GM18909 (cell line): Measurements from ENCODE around the gene UHRF2.
A peak's percentile ranks its signal among the peaks of the same experiment; 100 is the strongest.
"Not testable (repeated sequence)": the region's sequence is repeated elsewhere in the genome, so short reads cannot be mapped to it uniquely, and the experiment has no call there.

Experiments
- ATAC-seq: cut with Tn5 transposase; IDR thresholded peaks from one replicate; pipeline ENCODE4 v1.9.1; 2021; ENCODE audit warnings: mild to moderate bottlenecking; ENCODE audit not compliant: unreplicated experiment, poor library complexity

UHRF2 gene

GRCh38 chr9:6412487-6413364, at the start of gene UHRF2:
UHRF2 (plus strand) TSS chr9:6413199; CDS start chr9:6413491, 292 bp downstream.
- ATAC-seq = peak; percentile 88

- no peak for ATAC-seq
Measured at GRCh38 chr9:6367128-6367890, 45.7 kb upstream of the UHRF2 start.

- no peak for ATAC-seq
Measured at GRCh38 chr9:6368831-6369230, 44.2 kb upstream of the UHRF2 start.

- ATAC-seq = not testable (repeated sequence)
Measured at GRCh38 chr9:6381477-6382012, 31.5 kb upstream of the UHRF2 start.

GRCh38 chr9:6382681-6383080, 30.3 kb upstream of the UHRF2 start:
- ATAC-seq = no peak

GRCh38 chr9:6383551-6384225, 29.3 kb upstream of the UHRF2 start:
- no peak for ATAC-seq

- ATAC-seq = no peak
Measured at GRCh38 chr9:6384732-6385131, 28.3 kb upstream of the UHRF2 start.

- ATAC-seq = no peak
Measured at GRCh38 chr9:6399071-6399470, 13.9 kb upstream of the UHRF2 start.

GRCh38 chr9:6405371-6405770, 7.6 kb upstream of the UHRF2 start:
- ATAC-seq = no peak

GRCh38 chr9:6407778-6408177, 5.2 kb upstream of the UHRF2 start:
- no peak for ATAC-seq

GRCh38 chr9:6408320-6408719, 4.7 kb upstream of the UHRF2 start:
- no peak for ATAC-seq

- no peak for ATAC-seq
Measured at GRCh38 chr9:6409811-6410210, 3.2 kb upstream of the UHRF2 start.

GRCh38 chr9:6410633-6411032, 2.4 kb upstream of the UHRF2 start:
- no peak for ATAC-seq

GRCh38 chr9:6413365-6414246, 607 bp downstream of the UHRF2 start:
- ATAC-seq = peak; percentile 14

GRCh38 chr9:6414247-6414641, 1.2 kb downstream of the UHRF2 start:
- ATAC-seq = no peak

- ATAC-seq = no peak
Measured at GRCh38 chr9:6415266-6415665, 2.3 kb downstream of the UHRF2 start.

- no peak for ATAC-seq
Measured at GRCh38 chr9:6417186-6417585, 4.2 kb downstream of the UHRF2 start.

- ATAC-seq = no peak
Measured at GRCh38 chr9:6418764-6419163, 5.8 kb downstream of the UHRF2 start.

- ATAC-seq = no peak
Measured at GRCh38 chr9:6424940-6425339, 11.9 kb downstream of the UHRF2 start.

- no peak for ATAC-seq
Measured at GRCh38 chr9:6426117-6426516, 13.1 kb downstream of the UHRF2 start.
